Stimulated activated CD4-positive, alpha-beta T cell treated with anti-CD3 and anti-CD28 coated beads, Interleukin-2, amount 100 ng/mL, for 48 hours (primary cell): Measurements from ENCODE around the gene RMND5A.

Experiments
- DNase-seq, 2 donors: peaks; one replicate each; pipeline ENCODE4 v3.0.0-alpha.2; 2020

Gene RMND5A

DNA sequence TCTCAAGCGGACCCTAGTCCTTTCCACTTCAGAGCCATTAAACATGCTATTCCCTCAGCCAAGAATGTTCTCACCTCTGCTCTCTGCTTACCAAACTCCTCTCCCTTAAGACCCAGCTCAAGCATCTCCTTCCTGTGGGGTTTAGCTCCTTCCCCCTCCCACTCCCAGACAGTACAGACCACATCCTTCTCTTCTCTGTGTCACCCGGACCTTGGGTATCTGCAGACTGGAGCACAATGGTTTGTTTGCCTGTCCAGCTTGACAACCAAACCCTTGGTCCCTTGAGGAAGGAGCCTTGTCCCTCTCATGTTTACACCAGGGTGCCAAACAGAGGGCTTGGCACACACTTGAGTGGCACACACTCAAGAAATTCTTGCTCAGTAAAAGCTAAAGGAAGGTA is 74.8 kb downstream of the RMND5A start:
- no peak for DNase-seq

DNA sequence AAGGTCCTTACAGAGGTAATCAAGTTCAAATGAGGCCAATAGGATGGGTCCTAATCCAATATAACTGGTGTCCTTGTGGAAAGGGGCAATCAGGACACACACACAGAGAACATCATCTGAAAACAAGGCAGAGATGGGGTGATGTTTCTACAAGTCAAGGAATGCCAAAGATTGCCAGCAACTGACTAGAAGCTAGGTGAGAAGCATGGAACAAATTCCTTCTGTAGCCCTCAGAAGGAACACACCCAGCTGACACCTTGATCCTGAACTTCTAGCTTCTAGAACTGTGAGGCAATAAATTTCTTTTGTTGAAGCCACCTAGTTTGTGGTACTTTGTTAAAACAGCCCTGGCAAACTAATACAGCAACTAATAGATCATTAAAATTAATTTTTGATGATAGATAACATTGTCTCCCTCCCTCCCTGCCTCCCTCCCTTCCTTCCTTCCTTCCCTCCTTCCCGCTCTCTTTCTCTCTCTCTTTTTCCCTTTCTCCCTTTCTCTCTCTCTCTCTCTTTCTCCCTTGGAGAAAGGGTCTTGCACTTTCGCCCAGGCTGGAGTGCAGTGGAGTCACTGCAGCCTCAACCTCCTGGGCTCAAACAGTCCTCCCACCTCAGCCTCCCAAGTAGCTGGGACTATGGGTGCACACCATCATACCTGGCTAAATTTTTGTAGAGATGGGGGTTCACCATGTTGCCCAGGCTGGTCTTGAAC is 80.9 kb downstream of the RMND5A start:
- DNase-seq = no peak

DNA sequence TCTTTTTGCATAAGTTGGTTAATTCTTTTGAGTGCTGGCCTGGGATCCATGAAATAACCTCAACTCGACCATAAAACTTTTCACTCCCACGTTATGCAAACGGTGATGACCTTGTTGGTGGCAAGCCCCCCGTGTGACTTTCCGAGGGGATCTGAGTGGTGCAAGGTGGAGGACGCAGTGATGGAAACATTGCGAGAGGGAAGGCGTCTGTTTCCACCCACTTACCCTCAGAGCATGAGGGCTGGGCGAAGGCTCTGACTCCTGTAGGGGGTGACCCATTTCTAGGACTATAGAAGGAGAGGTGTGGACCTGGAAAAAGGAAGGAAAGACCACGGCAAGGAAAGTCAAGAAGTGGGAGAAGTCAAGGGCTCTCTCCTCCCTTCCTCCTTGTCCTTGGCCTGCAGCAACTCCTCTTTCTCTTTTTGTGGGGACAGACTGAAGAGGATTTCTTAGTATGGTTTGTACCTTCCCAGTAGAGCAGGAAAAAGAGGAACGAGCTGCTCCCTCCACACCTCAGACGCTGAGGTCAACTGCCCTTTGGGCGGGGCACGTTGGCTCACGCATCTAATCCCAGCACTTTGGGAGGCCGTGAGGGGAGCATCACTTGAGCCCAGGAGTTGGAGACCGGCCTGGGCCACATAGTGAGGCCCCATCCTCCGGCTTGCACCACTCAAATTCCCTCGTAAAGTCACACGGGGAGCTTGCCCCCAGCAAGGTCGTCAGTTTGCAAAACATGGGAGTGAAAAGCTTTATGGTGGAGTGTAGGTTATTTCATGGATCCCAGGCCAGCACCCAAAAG is 86.2 kb downstream of the RMND5A start:
- DNase-seq = no peak

GRCh38 chr2:86807133-86807467 is 87.0 kb downstream of the RMND5A start:
- no peak for DNase-seq

DNA sequence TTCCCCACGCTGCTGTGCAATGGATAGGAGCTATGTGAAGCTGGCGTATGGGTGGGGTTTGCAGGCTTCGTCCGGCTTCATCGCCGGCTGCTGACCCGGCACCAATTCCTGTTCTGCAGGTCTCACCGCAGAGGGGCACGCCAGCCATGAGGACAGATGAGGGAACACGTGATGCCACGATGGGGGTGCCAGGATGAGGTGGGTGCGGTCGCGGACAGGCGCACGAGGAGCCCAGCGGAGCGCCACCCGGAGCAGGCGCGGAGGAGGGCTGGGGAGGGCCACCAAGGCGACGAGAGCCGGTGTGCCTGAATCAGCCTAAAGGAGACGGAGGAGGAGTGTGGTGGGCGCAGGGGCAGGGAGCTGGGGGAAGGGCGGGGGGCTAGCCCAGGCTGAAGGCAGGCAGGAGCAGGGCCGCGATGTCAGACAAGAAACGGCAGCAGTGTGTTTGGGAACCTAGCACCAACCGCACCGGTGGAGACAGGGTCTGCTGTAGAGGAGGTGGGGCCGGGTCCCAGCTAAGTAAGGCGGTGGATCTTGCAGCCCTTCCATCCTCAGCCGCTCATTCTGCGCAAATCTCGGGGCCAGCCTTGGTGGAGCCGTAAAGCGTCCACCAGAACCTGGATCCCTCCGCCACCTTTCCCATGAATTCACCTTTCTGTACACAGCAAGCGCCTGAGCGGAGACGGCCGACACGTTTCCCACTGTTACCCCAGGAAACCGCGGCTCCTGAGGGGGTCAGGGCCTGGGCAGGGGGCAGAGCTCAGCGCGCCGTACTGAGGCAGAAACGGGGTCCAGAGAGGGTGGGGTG is 87.6 kb downstream of the RMND5A start:
- peak in 1 of 2 donors; percentile 23 for DNase-seq

DNA sequence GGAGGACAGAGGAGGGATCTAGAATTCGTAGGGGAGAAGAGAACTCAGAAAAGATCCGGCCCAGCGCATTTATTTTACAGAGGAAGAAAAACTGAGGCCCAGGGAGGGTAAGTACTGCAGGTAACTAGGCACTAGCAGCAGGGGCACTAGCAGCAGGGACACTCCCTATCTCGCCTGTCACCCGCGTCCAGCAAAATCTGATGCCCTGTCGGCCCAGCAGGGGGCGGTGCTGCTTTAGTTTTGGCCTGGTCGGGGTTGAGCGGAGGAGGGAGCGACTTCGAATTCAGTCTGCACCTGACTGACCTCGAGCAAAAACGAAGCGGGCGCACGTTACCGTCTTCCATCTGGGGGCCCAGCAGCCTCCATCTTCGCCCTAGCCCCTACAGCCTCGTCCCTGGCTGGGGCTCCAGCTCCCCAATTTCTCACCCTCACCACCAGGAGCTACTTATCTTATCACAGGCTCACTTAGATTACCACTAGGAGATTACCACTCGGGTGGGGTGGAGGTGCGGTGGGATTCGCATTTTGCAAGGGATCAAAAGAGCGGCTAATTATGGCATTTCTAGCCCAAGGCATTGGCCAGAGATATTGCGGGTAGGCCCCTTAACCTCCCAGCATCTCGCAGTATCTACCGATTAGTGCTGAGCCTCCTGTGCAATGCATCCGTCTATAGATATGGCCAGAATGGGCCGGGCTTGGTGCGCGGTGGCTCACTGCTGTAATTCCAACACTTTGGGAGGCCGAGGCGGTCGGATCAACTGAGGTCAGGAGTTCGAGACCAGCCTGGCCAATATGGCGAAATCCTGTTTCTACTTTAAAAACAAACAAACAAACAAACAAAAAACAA is 88.4 kb downstream of the RMND5A start:
- DNase-seq = peak; percentile 92 to 96

GRCh38 chr2:86809481-86810121 is 89.5 kb downstream of the RMND5A start:
- DNase-seq = no peak

DNA sequence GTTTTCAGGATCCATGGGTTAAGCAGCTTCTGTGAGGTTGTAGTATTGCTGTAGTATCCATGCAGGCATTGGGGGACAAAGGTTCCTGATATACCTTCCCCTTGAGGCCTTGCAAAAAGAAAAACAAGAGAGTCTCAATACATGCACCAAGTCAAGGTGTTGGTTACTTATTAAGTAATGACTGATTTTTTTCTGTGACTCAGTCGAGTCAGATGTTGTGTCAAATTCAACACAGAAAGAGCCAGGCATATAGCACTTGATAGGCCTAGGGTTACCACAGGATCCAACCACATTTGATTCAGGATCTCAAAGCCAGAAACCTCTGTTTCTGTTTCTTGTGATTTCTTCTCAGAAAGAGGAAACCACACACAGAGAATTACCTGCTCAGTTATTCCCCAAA is 95.5 kb downstream of the RMND5A start:
- no peak for DNase-seq

- DNase-seq = no peak
Observed at GRCh38 chr2:86818114-86818801, 98.2 kb downstream of the RMND5A start.

- DNase-seq = no peak
Observed at GRCh38 chr2:86818957-86819356, 98.9 kb downstream of the RMND5A start.

DNA sequence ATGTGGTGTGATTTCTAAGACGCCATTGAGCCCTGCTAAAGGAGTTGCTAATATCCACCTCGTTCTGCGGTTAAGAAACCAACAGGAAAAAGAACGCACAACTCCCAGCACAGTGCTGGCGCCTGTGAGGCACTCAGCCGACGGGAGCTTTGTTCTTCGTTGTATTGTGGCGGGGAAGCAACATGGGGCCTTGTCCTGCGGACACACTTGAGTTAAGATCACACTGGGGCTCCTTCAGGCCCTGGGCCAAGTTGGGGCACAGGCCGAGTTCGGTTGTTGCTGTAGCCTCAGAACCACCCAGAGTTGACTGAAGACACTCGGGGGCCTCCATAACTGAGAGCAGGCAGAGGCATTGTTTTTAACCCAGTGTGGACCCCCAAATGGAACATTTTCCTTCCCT is 101.2 kb downstream of the RMND5A start:
- DNase-seq = no peak

GRCh38 chr2:86821842-86822241 is 101.8 kb downstream of the RMND5A start:
- DNase-seq = no peak

DNA sequence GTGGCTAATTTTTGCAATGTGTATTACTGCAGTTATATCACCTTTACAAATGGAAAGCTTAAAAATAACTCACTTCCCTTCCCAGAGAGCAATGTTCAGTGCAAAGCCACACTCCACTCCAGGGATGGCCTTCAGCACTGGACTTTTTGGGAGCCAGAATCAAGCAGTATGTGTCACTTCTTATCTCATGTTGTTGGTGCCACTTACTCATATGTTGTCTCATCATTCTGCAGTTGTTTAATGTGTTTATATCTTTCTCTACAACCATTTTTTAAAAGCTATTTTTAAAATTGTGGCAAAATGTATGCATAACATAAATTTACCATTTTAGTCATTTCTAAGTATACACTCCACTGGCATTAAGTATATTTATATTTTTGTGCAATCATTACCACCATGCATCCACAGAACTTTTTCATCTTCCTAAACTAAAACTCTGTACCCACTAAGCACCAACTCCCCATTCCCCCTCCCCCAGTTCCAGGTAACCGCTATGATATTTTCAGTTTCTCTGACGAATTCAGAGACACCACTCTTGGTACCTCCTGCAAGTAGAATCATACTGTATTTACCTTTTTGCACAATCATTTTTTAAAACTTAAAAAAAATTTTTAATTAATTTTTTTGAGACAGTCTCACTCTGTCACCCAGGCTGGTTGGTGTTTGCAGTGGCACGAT is 102.7 kb downstream of the RMND5A start:
- DNase-seq = no peak

DNA sequence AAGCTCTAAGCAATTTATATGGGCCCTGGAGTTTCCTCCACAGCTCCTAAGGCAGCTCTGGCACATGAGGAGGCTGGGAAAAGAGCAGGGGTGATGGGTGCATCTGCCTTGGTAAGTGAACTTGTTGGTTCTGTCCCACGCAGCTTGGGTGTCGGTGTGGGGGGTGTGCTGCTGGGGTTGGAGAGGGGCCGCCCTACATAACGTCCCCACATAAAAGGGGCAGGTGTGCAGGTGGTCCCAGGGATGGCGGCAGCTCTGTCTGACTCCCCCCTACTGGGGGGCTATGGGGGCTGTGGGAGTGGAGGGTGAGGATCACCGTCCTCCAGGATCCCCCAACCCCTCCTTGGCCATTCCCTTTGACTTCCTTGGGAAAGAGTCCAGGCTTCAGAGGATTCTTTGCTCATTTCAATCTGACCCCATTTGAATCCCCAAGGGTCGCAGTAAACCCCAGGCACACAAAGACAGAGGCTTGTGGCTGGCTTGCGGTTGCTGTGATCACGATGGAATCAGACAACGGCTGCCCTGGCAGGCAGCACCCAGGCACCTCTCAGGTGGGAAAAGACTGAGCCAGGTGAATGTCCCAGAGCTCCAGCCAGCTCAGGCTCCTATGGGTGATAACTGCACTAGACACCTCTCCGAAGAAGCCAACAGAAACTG is 105.1 kb downstream of the RMND5A start:
- no peak for DNase-seq

DNA sequence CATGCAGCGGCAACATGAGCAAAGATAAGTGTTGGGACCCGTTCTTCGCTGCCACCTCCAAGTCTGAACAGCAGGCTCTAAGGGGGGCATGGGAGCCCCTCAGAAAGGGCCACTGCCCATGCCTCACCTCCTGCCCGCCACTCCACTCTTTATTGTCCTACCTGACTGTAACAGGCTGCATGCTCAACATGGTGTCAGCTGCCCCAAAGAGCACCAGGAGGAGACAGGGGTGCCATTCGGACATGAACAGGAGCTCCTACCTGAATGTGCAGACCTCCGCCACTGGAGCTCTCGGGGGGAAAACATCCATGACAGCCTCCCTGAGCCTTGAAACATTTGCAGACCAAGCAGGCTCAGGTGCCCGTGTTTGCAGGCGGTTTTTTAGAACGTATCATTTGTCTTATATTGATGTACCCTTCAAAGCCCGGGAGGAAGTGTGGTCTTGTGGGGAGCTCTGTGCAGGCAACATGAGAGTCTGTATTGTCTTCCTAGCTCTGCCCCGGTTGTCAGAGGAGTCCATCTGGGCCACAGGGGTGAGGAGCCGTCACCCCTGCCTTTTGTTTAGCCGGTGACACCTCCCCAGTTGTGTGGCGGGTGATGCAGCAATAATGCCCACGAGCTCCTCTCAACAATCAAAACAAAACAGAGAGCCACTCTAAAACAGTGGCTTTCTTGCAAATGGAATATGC is 105.7 kb downstream of the RMND5A start:
- no peak for DNase-seq

GRCh38 chr2:86826951-86827350 is 106.9 kb downstream of the RMND5A start:
- DNase-seq = no peak
